GM19239 (cell line): ENCODE measurements around the gene GDF7.
"Not testable (repeated sequence)": the region's sequence is repeated elsewhere in the genome, so short reads cannot be mapped to it uniquely, and the experiment has no call there.

Source experiments
- DNase-seq: peaks from one replicate; pipeline ENCODE4 v3.0.0; 2011; ENCODE audit warnings: low spot score; ENCODE audit not compliant: insufficient read length
- FAIRE-seq: peaks from 2 replicates; lab custom pipeline; 2011; peaks lifted over from hg19 to GRCh38; lab: Jason Lieb, UNC

GDF7 gene

DNA sequence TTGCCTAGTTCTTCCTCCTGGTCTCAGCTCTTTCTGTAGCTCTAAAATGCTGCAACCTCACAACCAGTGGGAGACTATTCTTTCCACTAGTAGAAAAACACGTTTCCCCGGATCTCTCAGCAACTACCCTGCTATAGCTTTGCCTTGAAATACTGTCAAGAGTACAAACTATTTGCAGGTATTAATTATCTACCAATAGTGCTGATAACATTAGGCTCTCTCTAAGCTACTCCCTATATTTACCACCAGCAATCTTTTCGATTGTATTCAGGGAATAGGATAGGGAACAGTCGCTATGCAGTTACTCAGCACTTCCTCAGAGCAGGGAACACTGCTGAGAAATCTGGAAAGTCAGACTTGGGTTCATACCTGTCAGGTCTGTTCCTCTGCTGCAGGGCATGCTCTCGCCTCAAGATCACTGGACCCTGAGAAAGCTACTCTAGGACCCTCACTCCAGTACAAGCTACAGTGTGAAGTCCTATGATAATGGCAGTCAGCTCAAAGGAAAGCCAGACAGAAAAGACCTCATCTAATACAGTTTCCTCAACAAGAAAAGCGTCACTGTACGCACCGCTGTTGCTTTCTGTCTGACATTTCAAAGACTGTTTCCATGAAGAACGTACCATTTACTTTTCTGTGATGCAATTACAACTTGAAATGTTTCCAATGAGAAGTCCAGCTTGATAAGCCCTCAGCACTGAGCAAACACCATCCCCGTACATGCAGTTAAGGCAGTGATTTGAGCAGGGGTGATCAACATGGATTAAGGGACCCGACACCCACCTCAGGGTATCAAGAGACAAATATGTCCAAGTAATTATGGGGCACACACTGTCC, 22.7 kb downstream of the GDF7 start:
- FAIRE-seq (peak; percentile 33), DNase-seq (no peak)

DNA sequence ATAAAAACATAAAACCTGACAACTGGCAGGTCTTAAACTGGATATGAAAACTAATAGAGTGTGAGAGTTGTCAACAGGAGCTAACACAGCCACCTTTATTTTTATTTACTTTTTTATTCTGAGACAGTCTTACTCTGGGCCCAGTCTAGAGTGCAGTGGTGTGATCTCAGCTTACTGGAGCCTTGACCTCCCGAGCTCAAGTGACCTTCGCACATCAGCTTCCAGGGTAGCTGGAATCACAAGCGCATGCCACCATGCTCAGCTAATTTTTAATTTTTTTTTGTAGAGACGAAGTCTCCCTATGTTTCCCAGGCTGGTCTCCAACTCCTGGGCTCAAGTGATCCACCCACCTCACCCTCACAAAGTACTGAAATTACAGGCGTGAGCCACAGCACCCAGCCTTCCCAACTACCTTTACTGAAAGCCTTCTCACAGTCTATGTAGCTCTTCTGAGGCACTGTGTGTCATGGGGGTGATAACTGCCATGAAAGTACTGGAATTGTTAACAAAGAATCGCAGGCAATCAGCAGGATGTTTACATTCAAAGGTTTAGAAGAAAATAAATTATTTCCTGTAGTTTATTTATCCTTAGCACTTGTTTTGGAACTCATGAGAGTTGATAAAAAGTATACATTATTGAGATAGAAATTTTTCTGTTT, 24.3 kb downstream of the GDF7 start:
- FAIRE-seq (no peak), DNase-seq (no peak)

DNA sequence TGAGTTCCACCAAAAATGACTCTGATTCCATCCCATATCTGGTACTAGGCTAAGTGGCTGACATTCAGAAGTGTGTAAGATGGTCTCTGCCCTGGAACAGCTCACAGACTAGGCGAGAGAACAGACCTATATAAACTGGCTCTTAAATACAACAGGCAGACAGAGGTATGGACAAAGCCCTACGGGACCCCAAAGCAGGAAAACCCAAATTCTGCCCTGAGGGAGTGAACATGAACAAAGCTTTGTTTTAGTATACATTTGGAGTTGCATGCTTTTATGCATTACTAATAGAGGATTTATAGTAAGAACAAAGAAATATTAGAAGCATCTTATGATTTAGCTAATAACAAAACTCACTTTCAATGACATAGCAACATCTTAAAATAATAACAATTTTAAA, 25.1 kb downstream of the GDF7 start:
- no peak for FAIRE-seq
- no peak for DNase-seq

DNA sequence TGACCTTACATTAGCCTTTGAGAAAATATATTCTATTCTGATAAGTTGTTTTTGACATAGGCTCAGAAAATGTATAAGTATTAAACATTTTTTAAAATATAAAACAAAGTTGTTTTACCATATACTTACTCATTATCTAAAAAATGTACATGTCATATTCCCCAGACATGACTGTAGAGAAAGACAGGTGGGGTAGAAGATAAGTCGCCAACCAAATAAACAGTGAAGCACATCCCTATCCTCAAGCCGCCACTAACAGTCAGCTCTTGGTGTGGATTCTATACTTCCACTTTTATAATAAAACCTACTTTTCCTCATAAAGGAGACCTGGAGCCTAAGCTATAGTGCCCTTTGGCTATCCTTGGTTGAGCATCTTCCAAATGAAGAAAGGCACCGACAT, 26.4 kb downstream of the GDF7 start:
- DNase-seq (no peak), FAIRE-seq (no peak)

DNA sequence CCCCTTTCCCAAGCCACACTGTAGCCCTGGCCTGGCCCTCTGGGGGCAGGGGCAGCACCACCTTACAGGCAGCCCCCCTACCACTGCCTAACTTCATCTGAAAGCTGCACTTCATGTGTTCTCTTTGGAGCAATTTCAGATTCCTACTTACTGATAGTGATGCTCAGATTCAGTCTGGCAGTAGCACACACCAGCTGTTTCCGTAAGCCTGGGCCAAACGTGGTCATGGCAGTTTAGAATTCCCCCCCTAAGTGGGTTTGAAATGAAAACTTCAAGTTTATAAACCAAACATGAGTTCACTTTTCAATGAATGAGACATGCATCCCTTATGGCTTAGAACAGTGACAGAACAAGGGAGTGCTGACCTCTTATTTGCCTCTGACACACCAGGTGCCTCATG, 29.4 kb downstream of the GDF7 start:
- DNase-seq (no peak), FAIRE-seq (no peak)

DNA sequence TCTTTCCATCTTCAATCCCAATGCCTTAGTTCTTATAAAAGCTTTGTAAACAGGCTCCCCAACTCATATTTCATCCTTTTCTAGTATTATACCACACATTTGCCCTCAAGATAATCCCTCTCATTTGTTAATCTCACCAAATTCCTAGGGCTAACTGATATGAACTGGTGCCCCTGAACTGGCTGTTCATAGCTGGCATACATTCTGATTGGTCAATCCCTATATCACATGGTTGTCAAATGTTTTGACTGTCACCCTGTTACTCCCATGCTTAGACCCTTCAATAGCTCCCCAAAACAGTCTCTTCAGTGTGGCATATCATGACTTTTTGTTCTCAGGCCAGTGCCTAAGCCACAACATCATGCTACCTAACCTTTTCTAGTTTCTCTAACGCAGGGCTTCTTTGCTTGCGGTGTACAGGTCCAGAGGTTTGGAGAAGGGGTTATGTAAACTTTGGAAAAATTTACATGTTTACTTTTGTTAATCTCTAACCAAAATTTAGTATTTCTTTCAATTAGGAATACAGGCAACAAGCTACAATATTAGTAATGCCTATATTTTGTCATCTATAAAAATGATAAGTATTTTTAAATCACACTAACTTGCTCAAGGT, 30.5 kb downstream of the GDF7 start:
- FAIRE-seq = peak; percentile 4
- no peak for DNase-seq

DNA sequence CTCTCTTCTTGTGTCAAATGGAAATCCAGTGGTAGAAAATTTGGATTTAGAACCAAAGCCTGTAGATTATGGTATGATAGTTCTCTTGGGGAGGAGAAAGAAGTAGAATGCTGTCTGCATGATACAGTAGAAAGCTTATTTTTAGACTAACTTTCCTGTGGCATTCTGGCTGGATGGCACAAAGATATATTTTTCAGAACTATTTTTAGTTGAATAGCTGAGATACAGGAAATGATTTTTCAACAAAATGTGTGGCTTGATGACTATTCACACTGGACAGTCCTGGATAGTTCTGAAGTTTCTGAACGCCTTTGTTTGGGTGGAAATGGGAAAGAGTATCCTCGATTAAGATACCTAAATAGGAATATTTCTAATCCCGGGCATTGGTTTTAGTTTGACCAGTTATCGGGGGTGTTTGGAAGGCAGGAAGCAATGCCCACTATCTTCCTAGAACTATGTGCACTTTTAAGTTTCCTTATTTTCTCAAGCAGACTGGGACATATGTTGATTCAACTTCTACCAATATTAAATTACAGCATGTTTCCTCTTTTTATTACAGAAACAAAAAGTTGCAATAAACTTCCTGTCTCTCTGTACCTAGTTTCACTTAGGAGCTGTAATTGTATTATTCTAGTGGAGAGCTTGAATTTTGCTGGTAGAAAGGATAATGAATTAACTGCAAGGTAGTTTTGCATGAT, 32.1 kb downstream of the GDF7 start:
- DNase-seq = no peak
- no peak for FAIRE-seq

DNA sequence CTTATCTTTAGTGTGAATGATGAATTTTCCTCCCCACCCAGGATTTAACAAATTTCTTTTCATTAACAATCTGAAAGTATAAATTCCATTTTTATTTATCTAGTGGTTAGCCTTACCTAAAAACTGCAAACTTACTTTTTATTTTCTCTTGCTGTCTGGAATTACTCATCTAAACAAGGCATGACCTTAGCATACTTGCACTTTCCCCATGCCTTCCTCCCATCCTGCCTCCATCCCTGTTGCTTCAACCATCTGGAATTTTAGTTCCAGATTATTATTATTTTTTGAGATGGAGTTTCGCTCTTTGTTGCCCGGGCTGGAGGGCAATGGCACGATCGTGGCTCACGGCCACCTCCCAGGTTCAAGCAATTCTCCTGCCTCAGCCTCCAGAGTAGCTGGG, 35.6 kb downstream of the GDF7 start:
- DNase-seq = no peak
- no peak for FAIRE-seq

DNA sequence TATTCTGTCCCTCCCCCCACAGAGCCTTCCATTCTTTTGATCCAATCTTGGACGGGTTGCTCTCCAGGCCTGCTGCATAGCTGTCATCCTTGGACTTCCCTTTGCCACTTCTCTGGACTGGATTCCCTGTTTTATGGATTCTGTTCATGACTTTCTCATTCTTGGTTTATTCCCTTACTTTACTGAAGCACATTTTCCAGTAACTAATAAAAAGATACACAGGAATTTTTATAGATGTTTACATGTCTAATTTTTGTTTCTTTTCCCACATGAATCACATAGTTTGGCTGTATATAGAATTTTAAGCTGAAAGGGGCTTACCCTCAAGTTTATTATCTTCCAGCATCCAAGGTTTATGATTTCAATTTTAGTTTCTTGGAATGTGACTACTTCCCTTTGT, 37.9 kb downstream of the GDF7 start:
- DNase-seq = no peak
- no peak for FAIRE-seq

DNA sequence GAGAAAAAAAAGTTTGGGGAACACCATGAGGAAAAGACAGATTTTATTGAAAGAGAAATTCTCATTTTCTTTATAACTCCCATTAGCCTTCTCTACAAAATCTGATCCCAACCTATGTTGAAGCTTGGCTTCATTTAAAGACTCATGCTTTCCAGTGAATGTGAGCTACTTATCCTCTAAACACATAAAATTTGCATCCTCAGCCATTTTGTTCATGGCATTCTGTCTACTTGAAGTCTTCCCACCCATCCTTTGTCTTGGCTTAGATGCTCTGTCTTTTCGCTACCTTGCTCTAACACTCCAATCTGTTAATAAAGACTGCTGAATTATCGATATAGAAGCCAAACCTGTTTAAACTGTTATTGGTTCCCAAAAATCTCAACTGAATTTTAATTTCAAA, 39.3 kb downstream of the GDF7 start:
- no peak for DNase-seq
- peak; percentile 37 for FAIRE-seq

DNA sequence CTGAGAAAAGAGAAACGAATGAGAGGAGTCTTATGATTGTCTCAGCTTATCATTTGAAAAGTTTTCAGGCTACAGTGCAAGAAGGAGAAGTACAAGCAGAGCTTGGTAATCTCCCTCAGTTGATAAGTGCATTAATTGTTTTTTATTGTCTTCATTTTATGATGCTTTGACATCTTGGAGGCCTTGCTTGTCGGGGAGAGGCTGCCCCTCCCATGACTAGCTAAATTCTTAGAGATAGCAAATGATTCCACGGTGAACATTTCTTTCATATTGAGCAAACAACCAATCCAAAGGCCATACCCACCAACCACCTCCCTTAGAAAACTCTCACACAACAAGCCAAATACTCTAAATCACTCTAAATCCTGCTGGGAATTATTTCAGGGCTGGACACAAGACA, 39.8 kb downstream of the GDF7 start:
- DNase-seq (no peak), FAIRE-seq (no peak)

DNA sequence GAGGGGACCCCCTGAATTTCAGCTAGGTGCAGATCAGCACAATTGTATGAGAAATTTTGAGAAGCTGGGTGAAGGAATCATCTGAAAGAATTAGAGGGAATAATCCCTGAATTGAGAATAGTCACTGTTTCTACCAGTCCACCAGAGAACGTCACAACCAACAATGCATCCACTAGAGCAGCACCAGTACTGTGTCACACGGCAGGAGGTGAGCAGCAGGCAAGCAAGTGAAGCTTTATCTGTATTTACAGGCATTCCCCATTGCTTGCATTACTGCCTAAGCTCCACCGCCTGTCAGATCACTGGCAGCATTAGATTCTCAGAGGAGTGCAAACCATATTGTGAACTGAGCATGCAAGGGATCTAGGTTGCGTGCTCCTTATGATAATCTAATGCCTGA, 40.7 kb downstream of the GDF7 start:
- DNase-seq = no peak
- no peak for FAIRE-seq

DNA sequence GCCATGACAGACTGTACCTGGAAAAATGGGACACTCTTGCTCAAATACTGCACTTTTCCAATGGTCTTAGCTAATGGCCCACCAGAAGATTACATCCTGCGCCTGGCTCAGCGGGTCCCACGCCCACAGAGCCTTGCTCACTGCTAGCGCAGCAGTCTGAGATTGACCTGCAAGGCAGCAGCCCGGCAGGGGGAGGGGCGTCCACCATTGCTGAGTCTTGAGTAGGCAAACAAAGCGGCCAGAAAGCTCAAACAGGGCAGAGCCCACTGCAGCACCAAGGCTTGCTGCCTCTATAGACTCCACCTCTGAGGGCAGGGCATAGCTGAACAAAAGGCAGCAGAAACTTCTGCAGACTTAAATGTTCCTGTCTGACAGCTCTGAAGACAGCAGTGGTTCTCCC, 44.7 kb downstream of the GDF7 start:
- not testable (repeated sequence) for FAIRE-seq, DNase-seq

DNA sequence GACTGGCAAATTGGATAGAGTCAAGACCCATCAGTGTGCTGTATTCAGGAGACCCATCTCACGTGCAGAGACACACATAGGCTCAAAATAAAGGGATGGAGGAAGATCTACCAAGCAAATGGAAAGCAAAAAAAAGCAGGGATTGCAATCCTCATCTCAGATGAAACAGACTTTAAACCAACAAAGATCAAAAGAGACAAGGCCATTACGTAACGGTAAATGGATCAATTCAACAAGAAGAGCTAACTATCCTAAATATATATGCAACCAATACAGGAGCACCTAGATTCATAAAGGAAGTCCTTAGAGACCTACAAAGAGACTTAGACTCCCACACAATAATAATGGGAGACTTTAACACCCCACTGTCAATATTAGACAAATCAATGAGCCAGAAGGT, 46.6 kb downstream of the GDF7 start:
- not testable (repeated sequence) for DNase-seq, FAIRE-seq

DNA sequence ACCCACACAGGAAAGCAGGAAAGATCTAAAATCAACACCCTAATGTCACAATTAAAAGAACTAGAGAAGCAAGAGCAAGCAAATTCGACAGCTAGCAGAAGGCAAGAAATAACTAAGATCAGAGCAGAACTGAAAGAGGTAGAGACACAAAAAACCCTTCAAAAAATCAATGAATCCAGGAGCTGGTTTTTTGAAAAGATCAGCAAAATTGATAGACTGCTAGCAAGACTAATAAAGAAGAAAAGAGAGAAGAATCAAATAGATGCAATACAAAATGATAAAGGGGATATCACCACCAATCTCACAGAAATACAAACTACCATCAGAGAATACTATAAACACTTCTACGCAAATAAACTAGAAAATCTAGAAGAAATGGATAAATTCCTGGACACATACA, 47.5 kb downstream of the GDF7 start:
- DNase-seq, FAIRE-seq: not testable (repeated sequence)

DNA sequence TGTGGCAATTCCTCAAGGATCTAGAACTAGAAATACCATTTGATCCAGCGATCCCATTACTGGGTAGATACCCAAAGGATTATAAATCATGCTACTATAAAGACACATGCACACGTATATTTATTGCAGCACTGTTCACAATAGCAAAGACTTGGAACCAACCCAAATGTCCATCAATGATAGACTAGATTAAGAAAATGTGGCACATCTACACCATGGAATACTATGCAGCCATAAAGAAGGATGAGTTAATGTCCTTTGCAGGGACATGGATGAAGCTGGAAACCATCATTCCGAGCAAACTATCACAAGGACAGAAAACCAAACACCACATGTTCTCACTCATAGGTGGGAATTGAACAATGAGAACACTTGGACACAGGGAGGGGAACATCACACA, 49.2 kb downstream of the GDF7 start:
- not testable (repeated sequence) for FAIRE-seq, DNase-seq

DNA sequence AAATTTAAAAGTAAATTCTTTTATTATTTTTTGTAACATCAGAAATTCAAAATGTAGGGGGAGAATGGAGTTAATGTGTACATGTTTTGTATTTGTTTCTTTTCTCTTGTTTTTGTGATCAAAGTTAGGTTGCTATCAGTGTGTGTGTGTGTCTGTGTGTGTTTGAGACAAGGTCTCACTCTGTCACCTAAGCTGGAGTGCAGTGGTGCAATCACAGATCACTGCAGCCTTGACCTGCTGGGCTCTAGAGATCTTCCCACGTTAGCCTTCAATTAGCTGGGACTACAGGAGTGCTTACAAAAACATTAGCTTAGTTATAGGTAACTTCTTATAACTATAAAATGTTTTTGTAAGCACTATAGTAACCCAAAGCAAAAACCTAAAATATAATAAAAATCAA, 50.7 kb downstream of the GDF7 start:
- DNase-seq = no peak
- FAIRE-seq = no peak

DNA sequence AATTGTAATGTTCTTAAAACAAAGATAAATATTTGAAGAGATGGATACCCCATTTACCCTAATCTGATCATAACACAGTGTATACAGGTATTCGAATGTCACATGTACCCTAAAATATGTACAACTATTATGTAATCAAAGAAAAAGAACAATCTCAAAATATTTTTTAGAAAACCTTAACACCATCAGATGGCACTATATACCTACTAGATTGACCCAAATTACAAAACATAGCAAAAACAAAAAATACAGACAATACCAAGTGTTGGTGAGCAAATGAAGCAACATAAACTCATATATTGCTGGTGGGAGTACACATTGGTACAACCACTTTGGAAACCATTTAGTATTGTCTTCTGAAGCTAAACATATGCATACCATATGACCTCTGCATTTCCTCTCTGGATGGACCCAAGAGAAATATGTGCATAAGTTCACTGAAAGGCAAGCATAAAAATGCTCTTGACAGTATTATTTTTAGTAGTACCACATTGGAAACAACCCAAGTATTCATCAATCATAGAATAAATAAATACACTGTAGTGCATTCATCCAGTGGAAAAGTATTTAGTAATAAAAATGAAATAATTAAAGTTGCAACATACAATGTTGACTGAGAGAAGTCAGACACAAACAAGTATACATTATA, 55.8 kb downstream of the GDF7 start:
- DNase-seq = no peak
- no peak for FAIRE-seq

DNA sequence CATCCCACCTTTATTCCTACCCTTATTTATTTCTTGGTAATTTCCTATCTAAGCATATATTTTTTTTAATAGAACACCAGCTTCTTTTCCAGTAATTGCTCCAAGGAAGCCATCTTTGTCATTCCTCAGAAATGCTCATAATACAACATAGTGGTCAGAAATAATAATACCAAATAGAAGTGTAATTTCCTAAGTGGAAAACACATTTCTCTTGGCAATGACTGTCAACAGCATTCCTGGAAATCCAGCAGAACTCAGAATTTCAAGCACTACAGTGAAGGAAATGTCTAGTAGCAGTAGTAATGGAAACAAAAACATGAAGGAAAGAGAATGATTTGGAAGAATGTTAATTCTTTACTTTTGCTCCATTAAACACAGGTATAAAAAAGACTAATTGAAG, 56.6 kb downstream of the GDF7 start:
- FAIRE-seq (no peak), DNase-seq (no peak)

DNA sequence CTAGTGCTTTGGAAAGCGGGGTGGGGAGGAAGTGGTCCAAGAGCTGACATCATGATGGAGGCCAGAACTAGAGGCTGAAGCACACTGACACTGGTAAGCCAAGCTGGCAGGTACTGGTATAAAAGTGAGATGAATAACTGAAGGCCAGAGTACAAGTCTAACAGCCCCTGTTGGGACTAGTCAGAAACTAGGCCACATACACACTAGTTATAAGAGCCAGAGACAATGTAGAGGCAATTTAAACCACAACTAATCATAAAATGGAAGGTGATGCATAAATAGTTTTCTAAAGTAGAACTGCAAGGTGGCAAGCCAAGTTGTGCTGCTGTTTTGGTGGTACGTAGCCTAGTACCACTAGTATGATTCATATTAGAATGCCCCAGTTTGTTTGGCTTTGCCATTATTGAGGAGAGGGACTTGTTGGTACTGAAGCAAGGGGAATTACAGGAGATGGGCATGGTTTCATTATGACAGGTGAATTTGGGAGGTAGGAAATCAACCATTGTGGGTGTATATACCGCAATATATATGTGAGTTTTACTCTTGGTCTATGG, 57.6 kb downstream of the GDF7 start:
- FAIRE-seq (no peak), DNase-seq (no peak)
